GM19455 (cell line): ENCODE results near the gene LST1.

Source experiments
- ATAC-seq: cut with Tn5 transposase; IDR thresholded peaks from one replicate; pipeline ENCODE4 v1.9.1; 2021; ENCODE audit not compliant: unreplicated experiment

LST1 gene

GRCh38 chr6:31619805-31620585 is 33.9 kb downstream of the LST1 start:
- peak; percentile 69 for ATAC-seq

GRCh38 chr6:31620586-31621319 is 34.7 kb downstream of the LST1 start, which contains the start of gene PRRC2A:
TSS of gene PRRC2A (plus strand) at chr6:31620715. CDS start at chr6:31622790, 2,075 bp downstream.
- peak; percentile 53 for ATAC-seq

- no peak for ATAC-seq
These were observed 35.4 kb downstream of the LST1 start for GRCh38 chr6:31621320-31621939.

- ATAC-seq = no peak
These were observed 35.9 kb downstream of the LST1 start for GRCh38 chr6:31621991-31622390.

GRCh38 chr6:31622684-31623091 is 36.6 kb downstream of the LST1 start:
- no peak for ATAC-seq

GRCh38 chr6:31624070-31624469 is 38.0 kb downstream of the LST1 start:
- no peak for ATAC-seq

GRCh38 chr6:31626952-31627351 is 40.9 kb downstream of the LST1 start:
- ATAC-seq = no peak

- no peak for ATAC-seq
These were observed 41.7 kb downstream of the LST1 start for GRCh38 chr6:31627690-31628287.

- no peak for ATAC-seq
These were observed 42.9 kb downstream of the LST1 start for GRCh38 chr6:31629014-31629413.

GRCh38 chr6:31630177-31630934 is 44.3 kb downstream of the LST1 start:
- ATAC-seq = no peak

GRCh38 chr6:31631209-31631608 is 45.1 kb downstream of the LST1 start:
- no peak for ATAC-seq

GRCh38 chr6:31631681-31632278 is 45.7 kb downstream of the LST1 start:
- ATAC-seq = no peak

GRCh38 chr6:31632279-31632946 is 46.3 kb downstream of the LST1 start:
- ATAC-seq = no peak

GRCh38 chr6:31633447-31633846 is 47.4 kb downstream of the LST1 start:
- ATAC-seq = no peak

- ATAC-seq = no peak
These were observed 48.1 kb downstream of the LST1 start for GRCh38 chr6:31634131-31634530.

- no peak for ATAC-seq
These were observed 49.0 kb downstream of the LST1 start for GRCh38 chr6:31634969-31635575.

- ATAC-seq = no peak
These were observed 50.9 kb downstream of the LST1 start for GRCh38 chr6:31636698-31637596.
